Sigmoid colon (tissue), 7 donors: ENCODE data around the gene KCNIP3. TPM values are rescaled to one million over a fixed set of nuclear protein-coding genes. Genes with fewer than 3 reads are reported as not detected.

ENCODE experiments used
- DNase-seq: peaks from one replicate; pipeline ENCODE4 v3.0.0-alpha.2; 2019
- H3K27ac ChIP-seq, 4 donors: fragments of 200-600 bp; sonication (generic); one replicate each; pipeline ENCODE4 v1.5.1; 2016 to 2019; ENCODE audit warnings: mild to moderate bottlenecking in 1 of 4
- H3K27me3 ChIP-seq, 3 donors: fragments of 200-600 bp; sonication (generic); one replicate each; pipeline ENCODE4 v1.5.1; 2019; ENCODE audit warnings: mild to moderate bottlenecking in 1 of 3
- H3K36me3 ChIP-seq, 4 donors: fragments of 200-600 bp; sonication (generic); one replicate each; pipeline ENCODE4 v1.5.1; 2016 to 2019
- H3K4me1 ChIP-seq, 4 donors: fragments of 200-600 bp; sonication (generic); one replicate each; pipeline ENCODE4 v1.5.1; 2017 to 2019
- H3K4me3 ChIP-seq, 4 donors: fragments of 200-600 bp; sonication (generic); one replicate each; pipeline ENCODE4 v1.5.1; 2017 to 2019; ENCODE audit warnings: mild to moderate bottlenecking in 2 of 4, moderate library complexity in 1 of 4
- H3K9me3 ChIP-seq, 4 donors: fragments of 200-600 bp in 3 of 4; sonication (generic) in 3 of 4; one replicate each; pipeline versions ENCODE4 v1.5.1 to v1.6.1; 2013 to 2019
- EP300 ChIP-seq, 4 donors: sonication (generic); formaldehyde crosslinking; IDR thresholded peaks; one replicate each; pipeline ENCODE4 v1.6.1; 2017; ENCODE audit warnings: antibody characterized with exemption in 4 of 4
- POLR2A ChIP-seq, 2 donors: fragments of 450-650 bp; IDR thresholded peaks; one replicate each; pipeline ENCODE4 v1.6.1; 2016; ENCODE audit warnings: antibody characterized with exemption in 2 of 2, mild to moderate bottlenecking in 2 of 2, moderate library complexity in 2 of 2
- POLR2AphosphoS5 ChIP-seq, 4 donors: sonication (generic); formaldehyde crosslinking; IDR thresholded peaks; one replicate each; pipeline ENCODE4 v1.6.1; 2017; ENCODE audit warnings: antibody characterized with exemption in 4 of 4
- WGBS, 2 donors: extraction: QIAGEN DNeasy Blood & Tissue Kit; methylation state at CpG; one replicate each; pipeline ENCODE4 v1.1.7; 2013; 5-methylcytosine and 5-hydroxymethylcytosine counted together
- intact Hi-C: fragments of 100-400 bp; cut with DNase I; formaldehyde crosslinking; loops from one replicate; pipeline ENCODE4 v1.15.1; 2023
- polyA plus RNA-seq, 3 donors: library from polyadenylated mRNA; stranded (reverse); fragments of 200-250 nt; gene quantifications; one replicate each; pipeline ENCODE4 v1.2.3, GENCODE V29; 2013
- total RNA-seq, 4 donors: library from RNA; depleted of rRNA; stranded (reverse); fragments of >200 nt; gene quantifications; one replicate each; pipeline ENCODE4 v1.1.0, GENCODE V29; 2016
- TF ChIP-seq, protein P1 (sequence below), 4 experiments: fragments of 450-650 bp in 3 of 4; fragments of 200-600 bp in 1 of 4; IDR thresholded peaks; one replicate each; pipeline ENCODE4 v1.5.1; 2016 to 2019; ENCODE audit warnings: antibody characterized with exemption in 4 of 4, mild to moderate bottlenecking in 3 of 4, moderate library complexity in 2 of 4
- donor health status: healthy with polysubstance abuse.
- donor health status: Bipolar disorder and iron deficiency.
- donor health status: healthy.

Gene KCNIP3
- total and polyA plus RNA-seq, 7 donors = 1.8 to 23.8 (median 11.8) TPM

- TF ChIP-seq POLR2AphosphoS5 (IDR thresholded peaks at IDR 0.05) (no peak), EP300 (IDR thresholded peaks at IDR 0.05) (no peak)
- Histone ChIP-seq H3K36me3 (no peaks in the 10 kb centered on the region), H3K4me3 (no peak overlapping the region), H3K4me1 (no peaks in the 10 kb centered on the region), H3K27me3 (no peaks in the 10 kb centered on the region), H3K27ac (no peak overlapping the region), H3K9me3 (no peaks in the 10 kb centered on the region)
- 17 to 63% methylated on average over 11 of the region's 11 CpGs for WGBS, 2 donors
- peak; percentile 51 for DNase-seq
- intact Hi-C loops = no loop called here
Observed at GRCh38 chr2:95277246-95277906, 19.8 kb upstream of the KCNIP3 start.

DNA sequence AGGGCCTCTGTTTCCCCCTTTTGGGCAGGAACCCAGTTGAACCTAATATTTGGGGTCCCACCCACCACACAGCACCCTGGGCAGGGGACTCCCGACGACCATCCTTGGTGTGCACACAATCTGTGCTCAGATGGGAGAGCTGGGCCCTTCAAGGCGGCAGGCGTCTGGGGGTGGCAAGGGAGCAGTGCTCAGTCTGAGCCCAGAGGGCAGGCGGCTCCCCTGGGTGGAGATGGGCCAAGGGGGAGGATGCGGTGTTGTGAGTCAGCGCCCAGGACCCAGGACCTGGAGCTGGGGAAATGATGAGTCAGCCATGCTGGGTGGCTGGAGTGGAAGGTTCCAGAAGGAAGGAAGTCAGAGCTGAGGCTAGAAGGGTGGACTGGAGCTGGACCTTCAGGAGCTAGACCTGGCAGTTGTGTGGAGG is 19.1 kb upstream of the KCNIP3 start:
- Histone ChIP-seq H3K4me1 (no peaks in the 10 kb centered on the region), H3K36me3 (no peaks in the 10 kb centered on the region), H3K27me3 (no peaks in the 10 kb centered on the region), H3K27ac (no peak overlapping the region), H3K9me3 (no peaks in the 10 kb centered on the region), H3K4me3 (no peak overlapping the region)
- intact Hi-C loops = no loop called here
- 93 to 96% methylated on average over 7 of the region's 7 CpGs for WGBS, 2 donors
- DNase-seq = peak; percentile 40
- TF ChIP-seq, protein P1, sequence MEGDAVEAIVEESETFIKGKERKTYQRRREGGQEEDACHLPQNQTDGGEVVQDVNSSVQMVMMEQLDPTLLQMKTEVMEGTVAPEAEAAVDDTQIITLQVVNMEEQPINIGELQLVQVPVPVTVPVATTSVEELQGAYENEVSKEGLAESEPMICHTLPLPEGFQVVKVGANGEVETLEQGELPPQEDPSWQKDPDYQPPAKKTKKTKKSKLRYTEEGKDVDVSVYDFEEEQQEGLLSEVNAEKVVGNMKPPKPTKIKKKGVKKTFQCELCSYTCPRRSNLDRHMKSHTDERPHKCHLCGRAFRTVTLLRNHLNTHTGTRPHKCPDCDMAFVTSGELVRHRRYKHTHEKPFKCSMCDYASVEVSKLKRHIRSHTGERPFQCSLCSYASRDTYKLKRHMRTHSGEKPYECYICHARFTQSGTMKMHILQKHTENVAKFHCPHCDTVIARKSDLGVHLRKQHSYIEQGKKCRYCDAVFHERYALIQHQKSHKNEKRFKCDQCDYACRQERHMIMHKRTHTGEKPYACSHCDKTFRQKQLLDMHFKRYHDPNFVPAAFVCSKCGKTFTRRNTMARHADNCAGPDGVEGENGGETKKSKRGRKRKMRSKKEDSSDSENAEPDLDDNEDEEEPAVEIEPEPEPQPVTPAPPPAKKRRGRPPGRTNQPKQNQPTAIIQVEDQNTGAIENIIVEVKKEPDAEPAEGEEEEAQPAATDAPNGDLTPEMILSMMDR (IDR thresholded peaks at IDR 0.05) = no peak
- TF ChIP-seq EP300 (IDR thresholded peaks at IDR 0.05) (no peak), POLR2A (IDR thresholded peaks at IDR 0.05) (no peak), POLR2AphosphoS5 (IDR thresholded peaks at IDR 0.05) (no peak)

DNA sequence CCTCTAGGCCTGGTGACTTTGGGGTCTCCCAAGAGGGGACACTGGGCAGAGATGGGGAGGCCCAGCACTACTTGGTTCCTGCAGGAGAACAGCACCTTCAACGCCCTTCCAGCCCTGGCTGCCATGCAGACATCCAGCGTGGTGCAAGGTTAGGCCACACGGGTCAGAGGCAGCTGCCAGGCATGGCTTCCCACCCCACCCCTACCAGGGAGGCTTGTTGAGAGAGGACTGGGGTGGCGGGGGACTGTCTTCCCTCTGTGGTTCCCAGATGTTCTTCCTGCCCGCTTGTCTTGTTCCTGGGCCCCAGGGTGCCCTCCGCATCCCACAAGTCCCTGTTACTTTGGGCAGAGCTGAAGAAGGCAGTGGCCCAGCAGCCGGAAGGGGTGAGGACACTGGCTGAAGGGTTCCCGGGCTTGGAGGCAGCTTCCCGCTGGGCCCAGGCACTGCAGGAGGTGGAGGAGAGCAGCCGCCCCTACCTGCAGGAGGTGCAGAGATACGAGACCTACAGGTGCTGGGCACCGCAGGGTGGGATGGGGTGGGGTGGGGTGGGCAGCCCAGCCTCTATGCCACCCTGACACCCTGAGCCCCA is 18.4 kb upstream of the KCNIP3 start:
- TF ChIP-seq POLR2AphosphoS5 (IDR thresholded peaks at IDR 0.05) = no peak
- no peak for TF ChIP-seq POLR2A (IDR thresholded peaks at IDR 0.05)
- no peak for TF ChIP-seq EP300 (IDR thresholded peaks at IDR 0.05)
- TF ChIP-seq, protein P1 (IDR thresholded peaks at IDR 0.05) = no peak
- 94 to 95% methylated on average over 12 of the region's 12 CpGs for WGBS, 2 donors
- Histone ChIP-seq H3K4me3 (no peak overlapping the region), H3K4me1 (no peaks in the 10 kb centered on the region), H3K27ac (no peak overlapping the region), H3K27me3 (no peaks in the 10 kb centered on the region), H3K36me3 (no peaks in the 10 kb centered on the region), H3K9me3 (no peaks in the 10 kb centered on the region)
- peak; percentile 57 for DNase-seq
- intact Hi-C loops = no loop called here

DNA sequence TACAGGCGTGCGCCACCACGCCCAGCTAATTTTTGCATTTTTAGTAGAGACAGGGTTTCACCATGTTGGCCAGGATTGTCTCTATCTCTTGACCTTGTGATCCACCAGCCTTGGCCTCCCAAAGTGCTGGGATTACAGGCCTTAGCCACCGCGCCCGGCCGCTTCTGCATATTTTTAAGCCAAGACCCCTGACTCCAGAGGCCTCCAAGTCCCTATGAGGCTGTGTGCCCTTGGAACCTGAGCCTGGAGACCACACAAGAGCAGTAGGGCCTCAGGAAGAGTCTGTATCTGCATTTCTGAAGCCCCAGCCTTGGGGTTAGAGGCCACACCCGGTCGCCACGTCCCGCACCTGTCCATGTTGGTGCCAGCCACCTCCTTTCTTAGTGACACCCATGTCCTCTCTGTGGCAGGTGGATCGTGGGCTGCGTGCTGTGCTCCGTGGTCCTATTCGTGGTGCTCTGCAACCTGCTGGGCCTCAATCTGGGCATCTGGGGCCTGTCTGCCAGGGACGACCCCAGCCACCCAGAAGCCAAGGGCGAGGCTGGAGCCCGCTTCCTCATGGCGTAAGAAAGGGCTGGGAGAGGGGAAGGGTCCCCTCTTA is 17.6 kb upstream of the KCNIP3 start:
- no peaks in the 10 kb centered on the region for H3K36me3 ChIP-seq
- no peak overlapping the region for H3K4me3 ChIP-seq
- DNase-seq = no peak
- no peaks in the 10 kb centered on the region for H3K4me1 ChIP-seq
- no peak overlapping the region for H3K27ac ChIP-seq
- TF ChIP-seq POLR2A (IDR thresholded peaks at IDR 0.05) (no peak), EP300 (IDR thresholded peaks at IDR 0.05) (no peak), POLR2AphosphoS5 (IDR thresholded peaks at IDR 0.05) (no peak)
- TF ChIP-seq, protein P1 (IDR thresholded peaks at IDR 0.05) = no peak
- no peaks in the 10 kb centered on the region for H3K9me3 ChIP-seq
- intact Hi-C loops = no loop called here
- H3K27me3 ChIP-seq = no peaks in the 10 kb centered on the region
- 96% methylated on average over 19 of the region's 19 CpGs for WGBS, 2 donors

GRCh38 chr2:95281071-95281470 is 16.1 kb upstream of the KCNIP3 start:
- Histone ChIP-seq H3K36me3 (no peaks in the 10 kb centered on the region), H3K27ac (no peak overlapping the region), H3K4me3 (no peak overlapping the region), H3K4me1 (no peaks in the 10 kb centered on the region), H3K9me3 (no peaks in the 10 kb centered on the region), H3K27me3 (no peaks in the 10 kb centered on the region)
- 90 to 91% methylated on average over 8 of the region's 8 CpGs for WGBS, 2 donors
- DNase-seq = no peak
- TF ChIP-seq, protein P1 (IDR thresholded peaks at IDR 0.05) = no peak
- TF ChIP-seq POLR2A (IDR thresholded peaks at IDR 0.05) = no peak
- no peak for TF ChIP-seq EP300 (IDR thresholded peaks at IDR 0.05)
- intact Hi-C loops = no loop called here
